ENCODE data around the gene GP9.

DNA sequence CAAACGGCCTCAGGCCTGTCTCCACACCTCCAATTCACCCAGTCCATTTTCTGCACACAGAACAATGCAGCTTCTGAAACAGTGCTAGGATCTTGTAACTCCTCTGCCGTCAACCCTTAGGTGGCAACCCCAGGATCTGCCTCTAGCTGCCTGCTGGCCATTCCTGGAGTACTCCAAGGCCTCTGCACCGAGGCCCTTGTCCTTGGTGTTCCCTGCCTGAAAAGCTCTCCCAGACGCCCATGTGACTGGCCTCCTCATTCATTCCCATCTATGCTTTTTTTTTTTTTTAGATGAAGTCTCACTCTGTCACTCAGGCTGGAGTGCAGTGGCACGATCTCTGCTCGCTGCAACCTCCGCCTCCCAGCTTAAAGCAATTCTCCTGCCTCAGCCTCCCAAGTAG, 42.7 kb downstream of the GP9 start:
- TF ChIP-seq POLR2AphosphoS5 (IDR thresholded peaks at IDR 0.05; ENCODE audit: borderline replicate concordance, low read depth, low read length) = no peak
- TF ChIP-seq EZH2 (IDR thresholded peaks at IDR 0.05) = no peak
- no peak for TF ChIP-seq FOXP2 (optimal IDR thresholded peaks at IDR 0.05; ENCODE audit: control extremely low read depth, extremely low read length, insufficient read depth)
